ENCODE results near the gene OPRPN.

OPRPN gene

GRCh38 chr4:70402762-70403161 lies 5.0 kb downstream of the OPRPN start:
- DNase-seq (ENCODE audit: low read depth): no peak
- TF ChIP-seq CTCF (conservative IDR thresholded peaks at IDR 0.05; ENCODE audit: control insufficient read depth, insufficient read depth, low read depth, low read length): no peak
- H3K4me3 ChIP-seq (ENCODE audit: control insufficient read depth, low read depth, low read length): no peak overlapping the region

- no peak for TF ChIP-seq CTCF (conservative IDR thresholded peaks at IDR 0.05; ENCODE audit: control insufficient read depth, insufficient read depth, low read depth, low read length)
- no peak for DNase-seq (ENCODE audit: low read depth)
- no peak overlapping the region for H3K4me3 ChIP-seq (ENCODE audit: control insufficient read depth, low read depth, low read length)
Measured at GRCh38 chr4:70405765-70406164, 8.0 kb downstream of the OPRPN start.

GRCh38 chr4:70425306-70425705 lies 27.6 kb downstream of the OPRPN start:
- DNase-seq (ENCODE audit: low read depth): no peak
- no peak overlapping the region for H3K4me3 ChIP-seq (ENCODE audit: control insufficient read depth, low read depth, low read length)

GRCh38 chr4:70426789-70427188 lies 29.0 kb downstream of the OPRPN start:
- no peak for TF ChIP-seq CTCF (conservative IDR thresholded peaks at IDR 0.05; ENCODE audit: control insufficient read depth, insufficient read depth, low read depth, low read length)
- H3K4me3 ChIP-seq (ENCODE audit: control insufficient read depth, low read depth, low read length): no peak overlapping the region

More at GRCh38 chr4:70425306-70425705, 27.6 kb downstream of the OPRPN start:
- no peak for TF ChIP-seq CTCF (conservative IDR thresholded peaks at IDR 0.05; ENCODE audit: control insufficient read depth, insufficient read depth, low read depth, low read length)

GRCh38 chr4:70437197-70437596 lies 39.5 kb downstream of the OPRPN start:
- TF ChIP-seq CTCF (conservative IDR thresholded peaks at IDR 0.05; ENCODE audit: control insufficient read depth, insufficient read depth, low read depth, low read length): no peak
- no peak overlapping the region for H3K4me3 ChIP-seq (ENCODE audit: control insufficient read depth, low read depth, low read length)
- no peak for DNase-seq (ENCODE audit: low read depth)

More at GRCh38 chr4:70426789-70427188, 29.0 kb downstream of the OPRPN start:
- no peak for DNase-seq (ENCODE audit: low read depth)

- no peak for TF ChIP-seq CTCF (conservative IDR thresholded peaks at IDR 0.05; ENCODE audit: control insufficient read depth, insufficient read depth, low read depth, low read length)
- H3K4me3 ChIP-seq (ENCODE audit: control insufficient read depth, low read depth, low read length): no peak overlapping the region
- DNase-seq (ENCODE audit: low read depth): no peak
Measured at GRCh38 chr4:70442474-70442873, 44.7 kb downstream of the OPRPN start.

- TF ChIP-seq CTCF (conservative IDR thresholded peaks at IDR 0.05; ENCODE audit: control insufficient read depth, insufficient read depth, low read depth, low read length): no peak
- H3K4me3 ChIP-seq (ENCODE audit: control insufficient read depth, low read depth, low read length): no peak overlapping the region
- DNase-seq (ENCODE audit: low read depth): no peak
Measured at GRCh38 chr4:70443329-70443728, 45.6 kb downstream of the OPRPN start.

Measured in fibroblast of mammary gland (primary cell).